WTC11 (cell line): Measurements from ENCODE around the gene BICDL1.

Experiments used
- CREB1 ChIP-seq: sonication (generic); formaldehyde crosslinking; IDR thresholded peaks from 2 replicates; pipeline ENCODE4 v1.8.0; 2023; ENCODE audit warnings: mild to moderate bottlenecking, missing genetic modification reagents
- E2F4 ChIP-seq: sonication (generic); formaldehyde crosslinking; IDR thresholded peaks from 2 replicates; pipeline ENCODE4 v1.8.1; 2022; ENCODE audit warnings: low read depth, mild to moderate bottlenecking, moderate library complexity, missing genetic modification reagents, borderline replicate concordance
- ETV6 ChIP-seq: sonication (generic); formaldehyde crosslinking; IDR thresholded peaks from 2 replicates; pipeline ENCODE4 v1.8.1; 2022; ENCODE audit warnings: mild to moderate bottlenecking, missing genetic modification reagents
- FOXJ3 ChIP-seq: sonication (generic); formaldehyde crosslinking; IDR thresholded peaks from 2 replicates; pipeline ENCODE4 v1.9.0; 2021; ENCODE audit warnings: missing genetic modification reagents, mild to moderate bottlenecking, borderline replicate concordance
- HMGXB4 ChIP-seq: sonication (generic); formaldehyde crosslinking; IDR thresholded peaks from 2 replicates; pipeline ENCODE4 v1.8.1; 2023; ENCODE audit warnings: mild to moderate bottlenecking, moderate library complexity, missing genetic modification reagents
- JUN ChIP-seq: sonication (generic); formaldehyde crosslinking; IDR thresholded peaks from 2 replicates; pipeline ENCODE4 v1.8.0; 2023; ENCODE audit warnings: mild to moderate bottlenecking, missing genetic modification reagents
- MXD4 ChIP-seq: fragments of 250-450 bp; sonication (Bioruptor Pico); IDR thresholded peaks from 2 replicates; pipeline ENCODE4 v1.8.0; 2021; ENCODE audit warnings: mild to moderate bottlenecking, moderate library complexity, borderline replicate concordance
- MYBL2 ChIP-seq: sonication (generic); formaldehyde crosslinking; IDR thresholded peaks from 2 replicates; pipeline ENCODE4 v1.8.1; 2023; ENCODE audit warnings: mild to moderate bottlenecking, moderate library complexity, missing genetic modification reagents
- NR2C2 ChIP-seq: sonication (generic); formaldehyde crosslinking; IDR thresholded peaks from 2 replicates; pipeline ENCODE4 v1.8.0; 2022; ENCODE audit warnings: mild to moderate bottlenecking, missing genetic modification reagents
- NR3C1 ChIP-seq: sonication (generic); formaldehyde crosslinking; conservative IDR thresholded peaks from 2 replicates; pipeline ENCODE4 v1.8.1; 2023; ENCODE audit warnings: low read depth, mild to moderate bottlenecking, missing genetic modification reagents
- SMAD3 ChIP-seq: sonication (generic); formaldehyde crosslinking; IDR thresholded peaks from 2 replicates; pipeline ENCODE4 v1.8.0; 2022; ENCODE audit warnings: missing genetic modification reagents, mild to moderate bottlenecking, borderline replicate concordance
- TF ChIP-seq, protein P1 (sequence below): fragments of 200-600 bp; IDR thresholded peaks from 2 replicates; pipeline ENCODE4 v1.8.0; 2022; ENCODE audit warnings: antibody characterized with exemption
- TF ChIP-seq, protein P2 (sequence below): sonication (generic); formaldehyde crosslinking; IDR thresholded peaks from 2 replicates; pipeline ENCODE4 v1.8.0; 2022; ENCODE audit warnings: mild to moderate bottlenecking, missing genetic modification reagents

- TF ChIP-seq, protein P1, sequence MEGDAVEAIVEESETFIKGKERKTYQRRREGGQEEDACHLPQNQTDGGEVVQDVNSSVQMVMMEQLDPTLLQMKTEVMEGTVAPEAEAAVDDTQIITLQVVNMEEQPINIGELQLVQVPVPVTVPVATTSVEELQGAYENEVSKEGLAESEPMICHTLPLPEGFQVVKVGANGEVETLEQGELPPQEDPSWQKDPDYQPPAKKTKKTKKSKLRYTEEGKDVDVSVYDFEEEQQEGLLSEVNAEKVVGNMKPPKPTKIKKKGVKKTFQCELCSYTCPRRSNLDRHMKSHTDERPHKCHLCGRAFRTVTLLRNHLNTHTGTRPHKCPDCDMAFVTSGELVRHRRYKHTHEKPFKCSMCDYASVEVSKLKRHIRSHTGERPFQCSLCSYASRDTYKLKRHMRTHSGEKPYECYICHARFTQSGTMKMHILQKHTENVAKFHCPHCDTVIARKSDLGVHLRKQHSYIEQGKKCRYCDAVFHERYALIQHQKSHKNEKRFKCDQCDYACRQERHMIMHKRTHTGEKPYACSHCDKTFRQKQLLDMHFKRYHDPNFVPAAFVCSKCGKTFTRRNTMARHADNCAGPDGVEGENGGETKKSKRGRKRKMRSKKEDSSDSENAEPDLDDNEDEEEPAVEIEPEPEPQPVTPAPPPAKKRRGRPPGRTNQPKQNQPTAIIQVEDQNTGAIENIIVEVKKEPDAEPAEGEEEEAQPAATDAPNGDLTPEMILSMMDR: no peak
- TF ChIP-seq, protein P2, sequence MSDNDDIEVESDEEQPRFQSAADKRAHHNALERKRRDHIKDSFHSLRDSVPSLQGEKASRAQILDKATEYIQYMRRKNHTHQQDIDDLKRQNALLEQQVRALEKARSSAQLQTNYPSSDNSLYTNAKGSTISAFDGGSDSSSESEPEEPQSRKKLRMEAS (CRISPR knock-in tag): no peak
- TF ChIP-seq SMAD3 (CRISPR knock-in tag): no peak
- no peak for TF ChIP-seq ETV6 (CRISPR knock-in tag)
- TF ChIP-seq MXD4 (CRISPR knock-in tag): no peak
- no peak for TF ChIP-seq NR2C2 (CRISPR knock-in tag)
- TF ChIP-seq NR3C1 (CRISPR knock-in tag): no peak
- no peak for TF ChIP-seq HMGXB4 (CRISPR knock-in tag)
- no peak for TF ChIP-seq FOXJ3
- no peak for TF ChIP-seq CREB1 (CRISPR knock-in tag)
- no peak for TF ChIP-seq JUN (CRISPR knock-in tag)
- no peak for TF ChIP-seq E2F4
- TF ChIP-seq MYBL2 (CRISPR knock-in tag): no peak
Observed at GRCh38 chr12:120139958-120140357, 150.9 kb downstream of the BICDL1 start.
